Karpas-422 (cell line): Measurements from ENCODE around the gene QPCTL. TPM values are rescaled to one million over a fixed set of nuclear protein-coding genes. Genes with fewer than 3 reads are reported as not detected.
A peak's percentile ranks its signal among the peaks of the same experiment; 100 is the strongest.

Source experiments
- DNase-seq: peaks from one replicate; pipeline ENCODE4 v3.0.0-alpha.2; 2015
- H2AFZ ChIP-seq: fragments of 200-600 bp; sonication (generic); 2 replicates; pipeline ENCODE4 v1.6.1; 2014; ENCODE audit warnings: antibody characterized with exemption, low read length, mixed read lengths
- H3K27ac ChIP-seq: fragments of 200-600 bp; sonication (generic); 2 replicates; pipeline ENCODE4 v1.5.1; 2014; ENCODE audit warnings: mild to moderate bottlenecking, low read length, moderate library complexity
- H3K27me3 ChIP-seq: fragments of 200-600 bp; sonication (generic); 2 replicates; pipeline ENCODE4 v1.6.1; 2014; ENCODE audit warnings: low read length, mixed read lengths
- H3K36me3 ChIP-seq: fragments of 200-600 bp; sonication (generic); 2 replicates; pipeline ENCODE4 v1.6.1; 2014; ENCODE audit warnings: low read length, mixed read lengths; ENCODE audit not compliant: insufficient read depth
- H3K4me1 ChIP-seq: fragments of 200-600 bp; sonication (generic); 2 replicates; pipeline ENCODE4 v1.6.1; 2014; ENCODE audit warnings: mild to moderate bottlenecking, low read length, mixed read lengths
- H3K4me2 ChIP-seq: fragments of 200-600 bp; sonication (generic); 2 replicates; pipeline ENCODE4 v1.6.1; 2014; ENCODE audit warnings: low read length, low read depth, mild to moderate bottlenecking; ENCODE audit not compliant: poor library complexity, severe bottlenecking
- H3K4me3 ChIP-seq: fragments of 200-600 bp; sonication (generic); 2 replicates; pipeline ENCODE4 v1.5.1; 2014; ENCODE audit warnings: mild to moderate bottlenecking, antibody characterized with exemption, low read length, mixed read lengths
- H3K79me2 ChIP-seq: fragments of 200-600 bp; sonication (generic); 2 replicates; pipeline ENCODE4 v1.6.1; 2014; ENCODE audit warnings: mild to moderate bottlenecking, low read length, mixed read lengths
- H3K9ac ChIP-seq: fragments of 200-600 bp; sonication (generic); 2 replicates; pipeline ENCODE4 v1.6.0; 2014; ENCODE audit warnings: low read length
- H3K9me2 ChIP-seq: fragments of 200-600 bp; sonication (generic), shearing (Covaris generic); replicated peaks from 2 replicates; pipeline ENCODE4 v1.6.0; 2014; ENCODE audit warnings: mild to moderate bottlenecking, low read length, moderate library complexity; ENCODE audit not compliant: insufficient read depth
- H3K9me3 ChIP-seq: fragments of 300-700, 200-600 bp; sonication (generic); 2 replicates; pipeline ENCODE4 v1.6.1; 2014; ENCODE audit warnings: low read length, mixed read lengths
- H4K20me1 ChIP-seq: fragments of 200-600 bp; sonication (generic); 2 replicates; pipeline ENCODE4 v1.6.1; 2014; ENCODE audit warnings: mild to moderate bottlenecking, antibody characterized with exemption, low read length, low read depth; ENCODE audit not compliant: insufficient read depth
- total RNA-seq: library from RNA; depleted of rRNA; stranded (reverse); fragments of >200 nt; shearing (Covaris generic); gene quantifications from 2 replicates; pipeline ENCODE4 v1.2.3, GENCODE V29; 2014; ENCODE audit warnings: low replicate concordance; rRNA removed

The QPCTL gene
- total RNA-seq, result 21.4 and 30.3 TPM in 2 replicates

GRCh38 chr19:45692187-45693105 is at the start of gene QPCTL:
Gene QPCTL (plus strand): TSS chr19:45692666. CDS start chr19:45692704, 38 bp downstream.
- Histone ChIP-seq H3K4me2 (peak within 1 kb of the TSS; percentile 98), H2AFZ (peak within 1 kb of the TSS; percentile 88; the same call in 1 of the 2 replicates), H3K9me2 (no peaks in the 10 kb centered on the region), H3K4me1 (peaks cover 17% of the 10 kb centered on the region), H3K36me3 (peaks cover 19% of the 10 kb centered on the region), H3K27ac (peak within 1 kb of the TSS; percentile 87), H3K9ac (peak within 1 kb of the TSS; percentile 96), H3K9me3 (no peaks in the 10 kb centered on the region), H3K27me3 (no peaks in the 10 kb centered on the region), H4K20me1 (peaks cover 16% of the 10 kb centered on the region), H3K4me3 (peak within 1 kb of the TSS; percentile 96), H3K79me2 (peaks cover 51% of the 10 kb centered on the region)
- DNase-seq, result peak; percentile 100

- peak overlapping the region; percentile 76 for H3K4me2 ChIP-seq
- peak overlapping the region; percentile 90; the same call in 1 of the 2 replicates for H2AFZ ChIP-seq
- peaks cover 8% of the 10 kb centered on the region for H3K79me2 ChIP-seq
- H3K27ac ChIP-seq, result no peak overlapping the region; the same call in 1 of the 2 replicates
- H4K20me1 ChIP-seq, result no peaks in the 10 kb centered on the region
- DNase-seq, result peak; percentile 96
- H3K36me3 ChIP-seq, result no peaks in the 10 kb centered on the region
- H3K27me3 ChIP-seq, result no peaks in the 10 kb centered on the region
- no peaks in the 10 kb centered on the region for H3K9me3 ChIP-seq
- H3K4me3 ChIP-seq, result peak overlapping the region; percentile 65
- no peaks in the 10 kb centered on the region for H3K9me2 ChIP-seq
- peaks cover 57% of the 10 kb centered on the region for H3K4me1 ChIP-seq
- peak overlapping the region; percentile 61 for H3K9ac ChIP-seq
These were observed 49.2 kb upstream of the QPCTL start for GRCh38 chr19:45643024-45643926.

- H3K4me3 ChIP-seq, result peak overlapping the region; percentile 65
- H3K27ac ChIP-seq, result no peak overlapping the region; the same call in 1 of the 2 replicates
- peak overlapping the region; percentile 61 for H3K9ac ChIP-seq
- no peaks in the 10 kb centered on the region for H3K9me2 ChIP-seq
- H3K4me2 ChIP-seq, result peak overlapping the region; percentile 76
- H3K9me3 ChIP-seq, result no peaks in the 10 kb centered on the region
- no peaks in the 10 kb centered on the region for H3K36me3 ChIP-seq
- peak; percentile 71 for DNase-seq
- H3K4me1 ChIP-seq, result peaks cover 55% of the 10 kb centered on the region
- no peaks in the 10 kb centered on the region for H3K27me3 ChIP-seq
- no peaks in the 10 kb centered on the region for H4K20me1 ChIP-seq
- no peaks in the 10 kb centered on the region for H3K79me2 ChIP-seq
- peak overlapping the region; percentile 35; the same call in 1 of the 2 replicates for H2AFZ ChIP-seq
These were observed 48.3 kb upstream of the QPCTL start for GRCh38 chr19:45643927-45644771.

- H3K4me3 ChIP-seq, result peak overlapping the region; percentile 60
- peak overlapping the region; percentile 39 for H3K9ac ChIP-seq
- no peak overlapping the region for H3K27ac ChIP-seq
- H3K4me2 ChIP-seq, result peak overlapping the region; percentile 57
- no peaks in the 10 kb centered on the region for H3K9me2 ChIP-seq
- H3K4me1 ChIP-seq, result peaks cover 50% of the 10 kb centered on the region
- H3K36me3 ChIP-seq, result no peaks in the 10 kb centered on the region
- H2AFZ ChIP-seq, result peak overlapping the region; percentile 69; the same call in 1 of the 2 replicates
- no peaks in the 10 kb centered on the region for H3K9me3 ChIP-seq
- H3K27me3 ChIP-seq, result no peaks in the 10 kb centered on the region
- peak; percentile 49 for DNase-seq
- H3K79me2 ChIP-seq, result no peaks in the 10 kb centered on the region
- H4K20me1 ChIP-seq, result no peaks in the 10 kb centered on the region
These were observed 47.3 kb upstream of the QPCTL start for GRCh38 chr19:45645068-45645630.

- no peaks in the 10 kb centered on the region for H3K36me3 ChIP-seq
- peaks cover 49% of the 10 kb centered on the region for H3K4me1 ChIP-seq
- H3K9me3 ChIP-seq, result no peaks in the 10 kb centered on the region
- no peaks in the 10 kb centered on the region for H4K20me1 ChIP-seq
- H3K27ac ChIP-seq, result no peak overlapping the region
- H3K79me2 ChIP-seq, result no peaks in the 10 kb centered on the region
- peak overlapping the region; percentile 69 for H2AFZ ChIP-seq
- peak; percentile 97 for DNase-seq
- H3K4me3 ChIP-seq, result peak overlapping the region; percentile 60
- H3K27me3 ChIP-seq, result no peaks in the 10 kb centered on the region
- no peaks in the 10 kb centered on the region for H3K9me2 ChIP-seq
- peak overlapping the region; percentile 57 for H3K4me2 ChIP-seq
- peak overlapping the region; percentile 42 for H3K9ac ChIP-seq
These were observed 46.7 kb upstream of the QPCTL start for GRCh38 chr19:45645631-45646344.

GRCh38 chr19:45646345-45646698 is 46.1 kb upstream of the QPCTL start:
- peak overlapping the region; percentile 69; the same call in 1 of the 2 replicates for H2AFZ ChIP-seq
- H3K27ac ChIP-seq, result no peak overlapping the region
- H3K36me3 ChIP-seq, result no peaks in the 10 kb centered on the region
- H3K4me3 ChIP-seq, result peak overlapping the region; percentile 60
- peak overlapping the region; percentile 42 for H3K9ac ChIP-seq
- H3K9me3 ChIP-seq, result no peaks in the 10 kb centered on the region
- H4K20me1 ChIP-seq, result no peaks in the 10 kb centered on the region
- H3K4me2 ChIP-seq, result peak overlapping the region; percentile 57
- no peaks in the 10 kb centered on the region for H3K79me2 ChIP-seq
- no peaks in the 10 kb centered on the region for H3K9me2 ChIP-seq
- H3K27me3 ChIP-seq, result no peaks in the 10 kb centered on the region
- no peak for DNase-seq
- peaks cover 45% of the 10 kb centered on the region for H3K4me1 ChIP-seq

GRCh38 chr19:45650722-45651121 is 41.7 kb upstream of the QPCTL start:
- no peak overlapping the region for H3K27ac ChIP-seq
- H3K9ac ChIP-seq, result no peak overlapping the region
- H2AFZ ChIP-seq, result no peak overlapping the region
- no peaks in the 10 kb centered on the region for H3K9me2 ChIP-seq
- H3K79me2 ChIP-seq, result no peaks in the 10 kb centered on the region
- no peaks in the 10 kb centered on the region for H4K20me1 ChIP-seq
- DNase-seq, result no peak
- no peak overlapping the region for H3K4me3 ChIP-seq
- no peaks in the 10 kb centered on the region for H3K9me3 ChIP-seq
- H3K27me3 ChIP-seq, result no peaks in the 10 kb centered on the region
- H3K36me3 ChIP-seq, result no peaks in the 10 kb centered on the region
- H3K4me2 ChIP-seq, result no peak overlapping the region
- peaks cover 7% of the 10 kb centered on the region for H3K4me1 ChIP-seq
